Spleen (tissue), 7 donors: ENCODE measurements around the gene RRP36.

Experiments used
- POLR2A ChIP-seq, 3 donors: fragments of 450-650 bp; IDR thresholded peaks; one replicate each; pipeline ENCODE4 v1.5.1; 2017; ENCODE audit warnings: antibody characterized with exemption in 3 of 3, mild to moderate bottlenecking in 1 of 3
- POLR2AphosphoS5 ChIP-seq, 3 donors: sonication (generic); formaldehyde crosslinking; IDR thresholded peaks; one replicate each; pipeline ENCODE4 v1.5.1; 2017; ENCODE audit warnings: antibody characterized with exemption in 3 of 3
- TF ChIP-seq, protein P1 (sequence below), 11 experiments: fragments of 200-600 bp in 7 of 11; fragments of 450-650 bp in 4 of 11; sonication (generic) in 4 of 11; IDR thresholded peaks in 8 of 11; conservative IDR thresholded peaks in 3 of 11; 1 replicate in 7 of 11; 2 replicates in 4 of 11; pipeline versions ENCODE4 v1.4.0 to v1.8.0; 2016 to 2021; ENCODE audit warnings: antibody characterized with exemption in 11 of 11, inconsistent platforms in 4 of 11, mild to moderate bottlenecking in 1 of 11
- donor health status: DM: no; HTN: no; CAD: no; lungs with moderate emphysema.
- donor health status: DM: no; HTN: no; CAD: no.
- donor health status: DM: no; HTN: no; CAD: no.

DNA sequence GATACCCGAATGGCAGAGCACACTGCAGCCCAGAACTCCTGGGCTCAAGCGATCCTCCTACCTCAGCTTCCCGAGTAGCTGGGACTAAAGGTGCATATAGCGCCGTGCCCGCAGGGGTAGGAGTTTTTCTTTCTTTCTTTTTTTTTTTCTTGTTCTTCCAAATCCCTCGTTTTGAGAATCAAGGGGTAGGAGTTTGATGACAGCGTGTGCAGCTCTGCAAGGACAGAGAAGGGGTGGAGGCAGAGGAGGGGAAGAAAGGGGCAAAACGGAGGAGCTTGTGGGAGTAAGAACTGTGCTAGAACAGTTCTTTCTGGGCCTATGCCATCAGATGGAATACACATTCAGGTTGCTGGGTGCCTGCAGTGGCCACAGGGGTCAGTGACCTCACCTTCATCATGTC, 15.3 kb downstream of the RRP36 start:
- TF ChIP-seq POLR2AphosphoS5 (IDR thresholded peaks at IDR 0.05) (no peak), POLR2A (IDR thresholded peaks at IDR 0.05) (no peak)
- TF ChIP-seq, protein P1, sequence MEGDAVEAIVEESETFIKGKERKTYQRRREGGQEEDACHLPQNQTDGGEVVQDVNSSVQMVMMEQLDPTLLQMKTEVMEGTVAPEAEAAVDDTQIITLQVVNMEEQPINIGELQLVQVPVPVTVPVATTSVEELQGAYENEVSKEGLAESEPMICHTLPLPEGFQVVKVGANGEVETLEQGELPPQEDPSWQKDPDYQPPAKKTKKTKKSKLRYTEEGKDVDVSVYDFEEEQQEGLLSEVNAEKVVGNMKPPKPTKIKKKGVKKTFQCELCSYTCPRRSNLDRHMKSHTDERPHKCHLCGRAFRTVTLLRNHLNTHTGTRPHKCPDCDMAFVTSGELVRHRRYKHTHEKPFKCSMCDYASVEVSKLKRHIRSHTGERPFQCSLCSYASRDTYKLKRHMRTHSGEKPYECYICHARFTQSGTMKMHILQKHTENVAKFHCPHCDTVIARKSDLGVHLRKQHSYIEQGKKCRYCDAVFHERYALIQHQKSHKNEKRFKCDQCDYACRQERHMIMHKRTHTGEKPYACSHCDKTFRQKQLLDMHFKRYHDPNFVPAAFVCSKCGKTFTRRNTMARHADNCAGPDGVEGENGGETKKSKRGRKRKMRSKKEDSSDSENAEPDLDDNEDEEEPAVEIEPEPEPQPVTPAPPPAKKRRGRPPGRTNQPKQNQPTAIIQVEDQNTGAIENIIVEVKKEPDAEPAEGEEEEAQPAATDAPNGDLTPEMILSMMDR (IDR thresholded peaks at IDR 0.05 in 8 of 11, conservative IDR thresholded peaks at IDR 0.05 in 3 of 11), result no peak
